GM21367 (cell line): ENCODE data around the gene TRIM66.

Experiments used
- ATAC-seq: cut with Tn5 transposase; IDR thresholded peaks from one replicate; pipeline ENCODE4 v1.9.1; 2021; ENCODE audit not compliant: unreplicated experiment

The TRIM66 gene

DNA sequence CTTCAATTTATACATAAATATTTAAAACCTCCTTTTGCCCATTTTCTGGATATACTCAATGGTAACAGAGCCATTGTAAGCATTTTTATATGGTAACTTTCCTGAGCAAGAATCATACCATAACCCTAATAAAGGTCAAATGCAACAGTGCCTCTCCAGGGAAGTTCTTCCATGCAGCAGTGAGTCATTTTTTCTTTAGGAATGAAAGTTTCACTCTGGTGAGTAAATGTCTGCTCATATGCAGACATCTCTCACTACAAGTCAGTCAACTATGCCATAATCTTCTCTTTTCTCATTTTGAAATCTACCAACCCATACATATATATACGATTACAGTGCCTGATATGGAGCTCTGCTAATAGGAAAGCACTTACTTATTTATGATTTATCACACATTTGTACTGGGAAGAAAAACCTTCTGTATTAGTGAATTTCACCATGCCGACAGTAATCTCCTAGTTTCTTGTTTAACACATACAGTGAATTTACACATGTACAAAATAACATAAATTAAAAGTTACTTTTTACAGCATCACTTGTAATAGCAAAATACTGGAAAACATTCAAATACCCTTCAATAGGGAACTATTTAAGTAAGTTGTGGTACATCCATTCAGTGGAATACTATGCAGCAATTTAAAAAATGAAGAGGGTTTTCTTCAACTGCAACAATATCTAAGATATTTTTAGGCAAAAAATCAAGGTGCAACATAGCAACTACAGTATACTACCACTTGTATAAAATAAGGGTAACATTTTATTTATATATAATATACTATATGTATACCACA is 104.5 kb downstream of the TRIM66 start:
- no peak for ATAC-seq

DNA sequence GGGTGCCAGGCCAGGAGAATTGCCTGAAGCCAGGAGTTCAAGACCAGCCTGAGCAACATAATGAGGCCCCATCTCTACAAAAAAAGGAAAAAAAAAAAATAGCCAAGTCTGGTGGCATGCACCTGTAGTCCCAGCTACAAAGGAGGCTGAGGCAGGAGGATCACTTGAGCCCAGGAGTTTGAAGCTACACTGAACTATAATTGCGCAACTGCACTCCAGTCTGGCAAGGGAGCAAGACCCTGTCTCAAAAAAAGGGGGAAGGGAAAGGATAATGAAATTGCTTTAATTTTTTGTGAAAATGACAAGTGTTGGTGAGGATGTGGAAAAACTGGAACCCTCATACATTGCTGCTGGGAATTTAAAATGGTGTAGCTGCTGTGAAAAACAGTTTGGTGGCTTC is 107.7 kb downstream of the TRIM66 start:
- no peak for ATAC-seq

DNA sequence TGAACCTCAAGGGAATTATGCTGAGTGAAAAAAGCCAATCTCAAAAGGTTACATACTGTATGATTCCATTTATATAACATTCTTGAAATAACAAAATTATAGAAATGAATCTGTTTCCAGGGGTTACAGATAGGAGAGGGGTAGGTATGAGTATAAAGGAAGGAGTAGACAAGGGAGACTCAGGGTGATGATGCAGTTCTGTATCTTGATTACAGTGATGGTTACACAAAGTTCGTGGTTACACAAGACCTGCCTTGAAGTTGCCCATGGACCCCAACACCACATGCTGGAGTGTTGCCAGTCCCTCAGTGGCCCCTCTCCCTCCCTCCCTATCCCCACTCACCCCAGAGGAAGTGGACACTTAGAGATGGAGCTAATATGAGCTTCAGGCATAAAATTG is 108.7 kb downstream of the TRIM66 start:
- ATAC-seq, result no peak

DNA sequence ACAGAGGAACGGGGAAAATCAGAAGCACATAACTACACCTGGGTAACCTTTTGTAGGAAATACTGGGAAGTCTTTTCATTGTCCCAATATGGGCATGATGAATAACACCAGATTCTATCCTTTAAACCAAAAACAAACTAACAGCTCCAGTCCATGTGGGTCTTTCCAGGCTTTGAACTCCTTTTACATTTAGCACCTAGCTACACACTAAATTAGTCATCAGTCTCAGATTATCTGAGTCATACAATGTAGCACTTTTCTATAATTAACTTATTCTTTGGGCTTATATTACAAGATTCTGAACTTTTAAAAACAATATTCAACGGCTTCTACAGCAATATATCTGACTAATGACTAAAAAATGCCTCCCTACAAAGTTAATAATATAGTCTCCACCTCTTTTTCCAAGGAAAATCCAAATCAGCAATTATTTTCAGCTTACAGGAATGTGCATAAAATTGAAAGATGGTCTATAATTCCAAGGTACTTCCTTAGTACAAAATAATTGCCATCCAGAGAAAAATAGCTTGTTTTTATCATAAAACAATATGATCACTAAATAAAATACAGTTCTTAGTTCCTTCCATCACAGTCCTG is 114.8 kb downstream of the TRIM66 start:
- ATAC-seq, result peak; percentile 50

DNA sequence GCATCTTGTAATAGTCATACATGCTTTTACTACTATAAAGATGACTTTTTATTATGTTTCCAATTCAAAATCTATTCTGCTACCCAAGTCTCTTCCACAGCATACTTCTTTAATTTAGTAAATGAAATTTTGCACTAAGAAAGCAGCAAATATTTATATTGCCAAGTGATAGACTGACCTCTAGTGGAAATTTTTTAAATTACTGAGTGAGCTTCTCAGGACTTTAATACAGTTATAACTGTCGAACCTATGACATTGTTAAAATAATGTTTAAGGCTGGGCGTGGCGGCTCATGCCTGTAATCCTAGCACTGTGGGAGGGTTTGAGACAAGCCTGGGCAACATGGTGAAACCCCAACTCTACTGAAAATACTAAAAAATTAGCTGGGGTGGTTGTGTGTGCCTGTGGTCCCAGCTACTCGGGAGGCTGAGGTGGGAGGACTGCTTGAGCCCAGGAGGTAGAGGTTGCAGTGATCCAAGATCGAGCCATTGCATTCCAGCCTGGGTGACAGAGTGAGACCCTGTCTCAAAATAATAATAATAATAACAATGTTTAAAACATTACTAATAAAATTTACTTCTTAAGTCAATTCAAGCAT is 115.8 kb downstream of the TRIM66 start:
- ATAC-seq, result peak; percentile 49

DNA sequence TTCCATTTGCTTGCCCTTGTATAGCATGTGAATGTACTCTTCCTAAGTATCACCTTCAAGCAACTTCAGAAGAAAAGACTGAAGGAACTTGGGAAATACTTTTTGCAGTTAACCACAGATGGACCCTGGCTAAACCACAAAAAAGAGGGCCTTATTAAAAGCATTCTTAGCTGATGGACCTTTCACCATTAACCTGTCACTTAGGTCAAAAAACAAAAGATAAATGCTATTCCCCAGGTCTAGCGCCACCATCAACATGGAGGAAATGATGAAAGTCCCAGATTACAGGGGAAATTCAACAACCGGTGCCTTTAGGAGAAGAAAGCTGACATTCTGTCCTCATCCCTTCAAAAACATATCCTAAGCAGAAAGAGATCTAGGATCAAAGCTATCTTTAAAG is 117.9 kb downstream of the TRIM66 start:
- no peak for ATAC-seq
